ENCODE measurements around the gene KAT14.
"Not testable (repeated sequence)": the region's sequence is repeated elsewhere in the genome, so short reads cannot be mapped to it uniquely, and the experiment has no call there.

DNA sequence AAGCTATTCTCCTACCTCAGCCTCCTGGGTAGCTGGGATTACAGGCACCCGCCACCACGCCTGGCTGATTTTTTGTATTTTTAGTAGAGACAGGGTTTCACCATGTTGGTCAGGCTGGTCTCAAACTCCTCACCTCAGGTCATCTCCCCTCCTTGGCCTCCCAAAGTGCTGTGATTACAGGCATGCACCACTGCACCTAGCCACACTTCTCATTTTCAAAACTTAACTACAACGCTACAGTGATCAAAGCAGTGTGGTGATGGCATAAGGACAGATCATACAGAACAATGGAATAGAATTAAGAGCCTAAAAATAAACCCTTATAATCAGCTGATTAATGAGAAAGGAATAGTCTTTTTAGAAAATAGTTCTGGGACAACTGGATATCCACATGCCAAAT, 66.0 kb downstream of the KAT14 start:
- TF ChIP-seq CTCF (IDR thresholded peaks at IDR 0.05; ENCODE audit: insufficient read depth, low read depth, low read length); EZH2 (IDR thresholded peaks at IDR 0.05; ENCODE audit: insufficient read depth, low read length): not testable (repeated sequence)

All from astrocyte (in vitro differentiated cells and primary cell).